Stomach (tissue), 9 donors: ENCODE results near the gene KRTAP5-7. TPM values are rescaled to one million over a fixed set of nuclear protein-coding genes. Genes with fewer than 3 reads are reported as not detected.

Experiments used
- DNase-seq, 2 donors: peaks; one replicate each; pipeline versions ENCODE4 v3.0.0 to v3.0.0-alpha.2; 2013 to 2019
- H3K27ac ChIP-seq, 5 donors: fragments of 200-600 bp in 4 of 5; sonication (generic) in 4 of 5; one replicate each; pipeline ENCODE4 v1.5.1; 2013 to 2019; ENCODE audit warnings: mild to moderate bottlenecking in 1 of 5, moderate library complexity in 1 of 5
- H3K27me3 ChIP-seq, 3 donors: fragments of 200-600 bp; sonication (generic); one replicate each; pipeline ENCODE4 v1.5.1; 2017 to 2019; ENCODE audit warnings: mixed run types in 1 of 3
- H3K36me3 ChIP-seq, 4 donors: fragments of 200-600 bp; sonication (generic); 1 replicate in 3 of 4; 2 replicates in 1 of 4; pipeline ENCODE4 v1.5.1; 2016 to 2019
- H3K4me1 ChIP-seq, 4 donors: fragments of 200-600 bp; sonication (generic); one replicate each; pipeline ENCODE4 v1.5.1; 2016 to 2019
- H3K4me3 ChIP-seq, 4 donors: fragments of 200-600 bp; sonication (generic) in 3 of 4; one replicate each; pipeline ENCODE4 v1.5.1; 2016 to 2019; ENCODE audit warnings: mild to moderate bottlenecking in 1 of 4
- H3K9me3 ChIP-seq, 4 donors: fragments of 200-600 bp; sonication (generic); one replicate each; pipeline ENCODE4 v1.5.1; 2016 to 2019
- CTCF ChIP-seq, 7 experiments: fragments of 450-650 bp in 4 of 7; fragments of 200-600 bp in 3 of 7; sonication (generic) in 3 of 7; IDR thresholded peaks; one replicate each; pipeline ENCODE4 v1.5.1; 2016 to 2019; ENCODE audit warnings: antibody characterized with exemption in 7 of 7, control low read depth in 2 of 7, mild to moderate bottlenecking in 1 of 7
- EP300 ChIP-seq: sonication (generic); formaldehyde crosslinking; IDR thresholded peaks from one replicate; pipeline ENCODE4 v1.6.1; 2017; ENCODE audit warnings: antibody characterized with exemption
- POLR2A ChIP-seq, 4 donors: fragments of 450-650 bp; IDR thresholded peaks; one replicate each; pipeline ENCODE4 v1.6.1; 2016; ENCODE audit warnings: antibody characterized with exemption in 4 of 4, control low read depth in 2 of 4, mild to moderate bottlenecking in 1 of 4, moderate library complexity in 1 of 4
- POLR2AphosphoS5 ChIP-seq, 3 donors: sonication (generic); formaldehyde crosslinking; IDR thresholded peaks; one replicate each; pipeline ENCODE4 v1.6.1; 2016; ENCODE audit warnings: antibody characterized with exemption in 3 of 3
- WGBS, 5 donors: extraction: QIAGEN DNeasy Blood & Tissue Kit in 3 of 5; methylation state at CpG; one replicate each; pipeline versions ENCODE4 v1.1.5 to v1.1.7; 2013 to 2018; 5-methylcytosine and 5-hydroxymethylcytosine counted together
- intact Hi-C: fragments of 100-400 bp; cut with DNase I; formaldehyde crosslinking; loops from one replicate; pipeline ENCODE4 v1.15.1; 2023; ENCODE audit warnings: low total_unique reads
- polyA plus RNA-seq, 3 donors: library from polyadenylated mRNA; stranded (reverse); fragments of 200-250 nt; gene quantifications; one replicate each; pipeline ENCODE4 v1.2.3, GENCODE V29; 2013
- total RNA-seq, 5 donors: library from RNA; depleted of rRNA; stranded (reverse); fragments of >200 nt; gene quantifications; one replicate each; pipeline versions ENCODE4 v1.1.0 to v1.2.3, GENCODE V29; 2014 to 2016
- donor health status: healthy with polysubstance abuse.
- donor health status: Bipolar disorder and iron deficiency.
- donor health status: healthy.

KRTAP5-7 gene
- total and polyA plus RNA-seq, 8 donors, result 0.10 to 4.8 TPM; not detected in 6

- H3K27ac ChIP-seq, result no peak overlapping the region
- DNase-seq, result no peak
- 80 to 89% (median 86%) methylated on average over 2 to 6 of the region's 6 CpGs; no CpG with 5 or more reads in 1 of the 5 donors for WGBS, 5 donors
- no peaks in the 10 kb centered on the region for H3K9me3 ChIP-seq
- no peak overlapping the region for H3K4me3 ChIP-seq
- no peaks in the 10 kb centered on the region for H3K36me3 ChIP-seq
- H3K27me3 ChIP-seq, result peaks cover 0 to 15% (median 3%) of the 10 kb centered on the region in 3 donors
- no peak for TF ChIP-seq CTCF (IDR thresholded peaks at IDR 0.05)
- TF ChIP-seq EP300, result no peak
- TF ChIP-seq POLR2AphosphoS5 (IDR thresholded peaks at IDR 0.05), result no peak
- TF ChIP-seq POLR2A (IDR thresholded peaks at IDR 0.05), result no peak
- no peaks in the 10 kb centered on the region for H3K4me1 ChIP-seq
- intact Hi-C loops, result no loop called here
Measured at GRCh38 chr11:71554996-71555395, 27.9 kb downstream of the KRTAP5-7 start.

GRCh38 chr11:71555508-71555907, 28.4 kb downstream of the KRTAP5-7 start:
- TF ChIP-seq EP300, result no peak
- TF ChIP-seq CTCF (IDR thresholded peaks at IDR 0.05), result no peak
- TF ChIP-seq POLR2A (IDR thresholded peaks at IDR 0.05), result no peak
- H3K27me3 ChIP-seq, result peaks cover 0 to 15% (median 3%) of the 10 kb centered on the region in 3 donors
- no peak overlapping the region for H3K27ac ChIP-seq
- no peak overlapping the region for H3K4me3 ChIP-seq
- no peaks in the 10 kb centered on the region for H3K36me3 ChIP-seq
- intact Hi-C loops, result no loop called here
- no peaks in the 10 kb centered on the region for H3K4me1 ChIP-seq
- H3K9me3 ChIP-seq, result no peaks in the 10 kb centered on the region
- DNase-seq, result no peak
- 76 to 94% (median 90%) methylated on average over 3 to 11 of the region's 11 CpGs for WGBS, 5 donors

- H3K4me3 ChIP-seq, result no peak overlapping the region
- intact Hi-C loops, result no loop called here
- DNase-seq, result no peak
- H3K36me3 ChIP-seq, result no peaks in the 10 kb centered on the region
- peaks cover 0 to 15% (median 3%) of the 10 kb centered on the region in 3 donors for H3K27me3 ChIP-seq
- H3K27ac ChIP-seq, result no peak overlapping the region
- TF ChIP-seq POLR2AphosphoS5 (IDR thresholded peaks at IDR 0.05) (no peak), POLR2A (IDR thresholded peaks at IDR 0.05) (no peak), CTCF (IDR thresholded peaks at IDR 0.05) (no peak), EP300 (no peak)
- WGBS, 5 donors, result 88 to 94% (median 90%) methylated on average over 4 of the region's 4 CpGs
- no peaks in the 10 kb centered on the region for H3K4me1 ChIP-seq
- H3K9me3 ChIP-seq, result no peaks in the 10 kb centered on the region
Measured at GRCh38 chr11:71556018-71556417, 29.0 kb downstream of the KRTAP5-7 start.

GRCh38 chr11:71557257-71557656, 30.2 kb downstream of the KRTAP5-7 start:
- TF ChIP-seq EP300 (no peak), POLR2AphosphoS5 (IDR thresholded peaks at IDR 0.05) (no peak), POLR2A (IDR thresholded peaks at IDR 0.05) (no peak), CTCF (IDR thresholded peaks at IDR 0.05) (no peak)
- H3K4me3 ChIP-seq, result no peak overlapping the region
- H3K4me1 ChIP-seq, result no peaks in the 10 kb centered on the region
- H3K27me3 ChIP-seq, result peaks cover 0 to 15% (median 3%) of the 10 kb centered on the region in 3 donors
- no peak for DNase-seq
- intact Hi-C loops, result no loop called here
- no peak overlapping the region for H3K27ac ChIP-seq
- H3K9me3 ChIP-seq, result no peaks in the 10 kb centered on the region
- H3K36me3 ChIP-seq, result no peaks in the 10 kb centered on the region
